SU-DHL-6 (cell line): ENCODE data around the gene IQCF5.
"Not testable (repeated sequence)": the region's sequence is repeated elsewhere in the genome, so short reads cannot be mapped to it uniquely, and the experiment has no call there.

ENCODE experiments used
- EZH2phosphoT487 ChIP-seq: fragments of 200-600 bp; sonication (generic), shearing (Covaris generic); conservative IDR thresholded peaks from 2 replicates; pipeline ENCODE4 v1.6.1; 2018; ENCODE audit warnings: mild to moderate bottlenecking, antibody characterized with exemption, low read length, moderate library complexity, mixed read lengths
- TF ChIP-seq, protein P1 (sequence below): fragments of 200-600 bp; sonication (generic); IDR thresholded peaks from one replicate; pipeline ENCODE4 v1.5.1; 2017; ENCODE audit warnings: antibody characterized with exemption, mild to moderate bottlenecking, low read length, moderate library complexity; ENCODE audit not compliant: insufficient read depth, poor library complexity, severe bottlenecking

- TF ChIP-seq, protein P1, sequence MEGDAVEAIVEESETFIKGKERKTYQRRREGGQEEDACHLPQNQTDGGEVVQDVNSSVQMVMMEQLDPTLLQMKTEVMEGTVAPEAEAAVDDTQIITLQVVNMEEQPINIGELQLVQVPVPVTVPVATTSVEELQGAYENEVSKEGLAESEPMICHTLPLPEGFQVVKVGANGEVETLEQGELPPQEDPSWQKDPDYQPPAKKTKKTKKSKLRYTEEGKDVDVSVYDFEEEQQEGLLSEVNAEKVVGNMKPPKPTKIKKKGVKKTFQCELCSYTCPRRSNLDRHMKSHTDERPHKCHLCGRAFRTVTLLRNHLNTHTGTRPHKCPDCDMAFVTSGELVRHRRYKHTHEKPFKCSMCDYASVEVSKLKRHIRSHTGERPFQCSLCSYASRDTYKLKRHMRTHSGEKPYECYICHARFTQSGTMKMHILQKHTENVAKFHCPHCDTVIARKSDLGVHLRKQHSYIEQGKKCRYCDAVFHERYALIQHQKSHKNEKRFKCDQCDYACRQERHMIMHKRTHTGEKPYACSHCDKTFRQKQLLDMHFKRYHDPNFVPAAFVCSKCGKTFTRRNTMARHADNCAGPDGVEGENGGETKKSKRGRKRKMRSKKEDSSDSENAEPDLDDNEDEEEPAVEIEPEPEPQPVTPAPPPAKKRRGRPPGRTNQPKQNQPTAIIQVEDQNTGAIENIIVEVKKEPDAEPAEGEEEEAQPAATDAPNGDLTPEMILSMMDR, result not testable (repeated sequence)
- not testable (repeated sequence) for TF ChIP-seq EZH2phosphoT487
Observed at GRCh38 chr3:51855411-51855810, 20.0 kb downstream of the IQCF5 start.
